ENCODE results near the gene PHC2. TPM values are rescaled to one million over a fixed set of nuclear protein-coding genes. Genes with fewer than 3 reads are reported as not detected.
A peak's percentile ranks its signal among the peaks of the same experiment; 100 is the strongest.

The PHC2 gene
- total RNA-seq, 1 donor from 2014 or later: 287 TPM

DNA sequence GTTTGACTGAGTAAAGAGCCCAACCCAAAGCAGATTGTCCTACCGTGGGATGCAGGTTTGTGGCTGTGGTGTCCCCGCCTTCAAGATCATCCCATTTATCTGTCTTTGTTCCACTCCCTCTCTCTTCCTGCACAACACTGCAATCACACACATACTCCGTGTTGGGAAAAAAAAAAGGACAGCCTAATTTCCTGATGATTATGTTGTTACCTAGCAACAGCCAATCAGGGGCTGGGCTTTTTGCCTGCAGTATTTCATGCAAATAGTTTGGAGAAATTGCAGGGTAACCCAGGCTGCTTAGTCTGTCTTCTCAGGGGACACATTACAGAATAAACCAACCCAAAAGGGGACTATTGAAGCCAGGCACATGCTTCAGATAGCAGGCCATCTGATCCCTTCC lies 38.3 kb downstream of the PHC2 start:
- Mint-ChIP-seq H3K9me3 (ENCODE audit: unreplicated experiment) (peaks cover 5% of the 10 kb centered on the region), H3K4me1 (ENCODE audit: low read depth, unreplicated experiment) (peaks cover 26% of the 10 kb centered on the region), H3K27me3 (ENCODE audit: unreplicated experiment) (peaks cover 4% of the 10 kb centered on the region), H3K27ac (ENCODE audit: unreplicated experiment) (no peak overlapping the region), H3K36me3 (ENCODE audit: unreplicated experiment) (no peaks in the 10 kb centered on the region), H3K4me3 (ENCODE audit: unreplicated experiment) (peak overlapping the region; percentile 22)
- no peak for DNase-seq
- TF ChIP-seq, protein P1, sequence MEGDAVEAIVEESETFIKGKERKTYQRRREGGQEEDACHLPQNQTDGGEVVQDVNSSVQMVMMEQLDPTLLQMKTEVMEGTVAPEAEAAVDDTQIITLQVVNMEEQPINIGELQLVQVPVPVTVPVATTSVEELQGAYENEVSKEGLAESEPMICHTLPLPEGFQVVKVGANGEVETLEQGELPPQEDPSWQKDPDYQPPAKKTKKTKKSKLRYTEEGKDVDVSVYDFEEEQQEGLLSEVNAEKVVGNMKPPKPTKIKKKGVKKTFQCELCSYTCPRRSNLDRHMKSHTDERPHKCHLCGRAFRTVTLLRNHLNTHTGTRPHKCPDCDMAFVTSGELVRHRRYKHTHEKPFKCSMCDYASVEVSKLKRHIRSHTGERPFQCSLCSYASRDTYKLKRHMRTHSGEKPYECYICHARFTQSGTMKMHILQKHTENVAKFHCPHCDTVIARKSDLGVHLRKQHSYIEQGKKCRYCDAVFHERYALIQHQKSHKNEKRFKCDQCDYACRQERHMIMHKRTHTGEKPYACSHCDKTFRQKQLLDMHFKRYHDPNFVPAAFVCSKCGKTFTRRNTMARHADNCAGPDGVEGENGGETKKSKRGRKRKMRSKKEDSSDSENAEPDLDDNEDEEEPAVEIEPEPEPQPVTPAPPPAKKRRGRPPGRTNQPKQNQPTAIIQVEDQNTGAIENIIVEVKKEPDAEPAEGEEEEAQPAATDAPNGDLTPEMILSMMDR (IDR thresholded peaks at IDR 0.05; ENCODE audit: partially characterized antibody, unreplicated experiment): no peak

DNA sequence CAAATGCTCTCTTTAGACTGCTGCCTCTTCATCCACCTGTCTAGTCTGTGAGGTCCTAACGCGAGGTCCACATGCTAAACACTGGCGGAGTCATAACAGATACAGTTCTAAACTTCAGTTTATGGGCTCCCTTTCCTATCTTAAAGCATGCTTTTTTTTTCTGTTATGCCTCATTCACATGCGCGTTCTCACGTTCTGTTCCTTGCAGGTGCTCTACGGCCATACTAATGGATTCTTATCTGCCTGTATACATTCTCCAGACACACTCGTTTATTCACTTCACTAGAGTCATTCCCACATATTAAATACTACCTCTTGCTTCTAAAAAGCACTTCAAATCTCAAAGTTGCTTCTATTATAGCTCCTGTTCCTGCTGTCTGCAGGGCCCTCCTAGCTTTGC lies 38.7 kb downstream of the PHC2 start:
- peaks cover 4% of the 10 kb centered on the region for H3K27me3 Mint-ChIP-seq (ENCODE audit: unreplicated experiment)
- peak overlapping the region; percentile 22 for H3K4me3 Mint-ChIP-seq (ENCODE audit: unreplicated experiment)

DNA sequence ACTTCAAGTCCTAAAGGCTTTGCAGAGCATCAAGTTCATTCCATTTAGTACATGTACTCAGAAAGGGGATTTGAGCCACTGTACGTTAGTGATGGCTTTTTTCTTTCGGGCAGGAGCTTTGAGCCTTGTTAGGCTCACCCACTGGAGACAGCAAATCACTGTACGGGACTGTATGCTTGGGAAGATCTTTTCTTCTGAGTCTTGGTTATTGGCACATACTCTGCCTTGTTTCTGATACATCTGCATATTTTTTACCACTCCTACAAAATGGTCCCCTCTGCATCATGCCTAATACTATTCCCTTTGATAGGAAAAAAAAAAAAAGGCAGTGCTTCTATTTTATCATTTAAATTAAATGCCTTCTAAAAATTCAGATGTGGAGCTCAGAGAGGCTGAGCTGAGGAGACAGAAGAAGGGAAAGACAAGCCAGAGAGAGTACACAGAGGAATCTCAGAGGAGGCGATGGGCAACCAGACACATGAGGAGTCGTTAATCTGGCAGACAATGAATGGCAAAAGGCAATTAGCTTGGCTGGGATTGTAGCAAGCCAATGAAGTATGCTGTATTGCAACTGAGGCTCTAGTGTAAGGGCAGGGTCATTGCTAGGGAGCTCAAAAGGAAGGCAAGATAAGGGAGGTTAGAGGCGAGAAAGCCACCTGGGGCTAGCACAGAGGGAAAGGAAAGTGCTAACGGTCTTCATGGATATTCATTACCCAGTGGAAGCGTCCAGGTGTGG lies 39.4 kb downstream of the PHC2 start:
- Mint-ChIP-seq H3K4me3 (ENCODE audit: unreplicated experiment) (peak overlapping the region; percentile 14), H3K27ac (ENCODE audit: unreplicated experiment) (no peak overlapping the region), H3K36me3 (ENCODE audit: unreplicated experiment) (no peaks in the 10 kb centered on the region), H3K4me1 (ENCODE audit: low read depth, unreplicated experiment) (peaks cover 26% of the 10 kb centered on the region), H3K27me3 (ENCODE audit: unreplicated experiment) (peaks cover 4% of the 10 kb centered on the region), H3K9me3 (ENCODE audit: unreplicated experiment) (peaks cover 5% of the 10 kb centered on the region)
- DNase-seq: no peak
- TF ChIP-seq, protein P1 (IDR thresholded peaks at IDR 0.05; ENCODE audit: partially characterized antibody, unreplicated experiment): no peak

More for the DNA sequence above, 38.7 kb downstream of the PHC2 start:
- Mint-ChIP-seq H3K9me3 (ENCODE audit: unreplicated experiment) (peaks cover 5% of the 10 kb centered on the region), H3K27ac (ENCODE audit: unreplicated experiment) (no peak overlapping the region), H3K4me1 (ENCODE audit: low read depth, unreplicated experiment) (peaks cover 26% of the 10 kb centered on the region), H3K36me3 (ENCODE audit: unreplicated experiment) (no peaks in the 10 kb centered on the region)
- TF ChIP-seq, protein P1 (IDR thresholded peaks at IDR 0.05; ENCODE audit: partially characterized antibody, unreplicated experiment): no peak
- DNase-seq: no peak

DNA sequence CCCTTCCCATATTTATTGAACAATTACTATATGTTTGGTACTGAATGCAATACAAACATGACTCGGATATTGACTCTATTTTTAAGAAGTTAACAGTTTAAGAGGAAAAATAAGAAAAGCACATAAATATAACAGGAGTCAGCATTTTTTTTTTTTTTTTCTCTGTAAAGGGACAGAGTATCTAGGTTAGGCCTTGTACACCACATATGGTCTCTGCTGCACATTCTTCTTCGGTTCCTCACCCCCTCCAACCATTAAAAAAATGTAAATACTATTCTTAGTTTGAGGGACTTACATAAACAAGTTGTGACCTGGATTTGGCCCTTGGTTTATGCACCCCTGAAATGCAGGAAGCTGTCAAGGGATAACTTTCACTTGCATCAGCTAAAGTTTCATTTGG lies 40.4 kb downstream of the PHC2 start:
- H3K36me3 Mint-ChIP-seq (ENCODE audit: unreplicated experiment): no peaks in the 10 kb centered on the region
- peaks cover 26% of the 10 kb centered on the region for H3K4me1 Mint-ChIP-seq (ENCODE audit: low read depth, unreplicated experiment)
- H3K27ac Mint-ChIP-seq (ENCODE audit: unreplicated experiment): no peak overlapping the region
- no peak for DNase-seq
- TF ChIP-seq, protein P1 (IDR thresholded peaks at IDR 0.05; ENCODE audit: partially characterized antibody, unreplicated experiment): no peak
- H3K27me3 Mint-ChIP-seq (ENCODE audit: unreplicated experiment): peaks cover 4% of the 10 kb centered on the region
- H3K4me3 Mint-ChIP-seq (ENCODE audit: unreplicated experiment): peak overlapping the region; percentile 25
- H3K9me3 Mint-ChIP-seq (ENCODE audit: unreplicated experiment): peaks cover 5% of the 10 kb centered on the region

All from glutamatergic neuron (in vitro differentiated cells).